ENCODE measurements around the gene PPP2R5C.

- TF ChIP-seq POLR2A (IDR thresholded peaks at IDR 0.05) (no peak), CTCF (IDR thresholded peaks at IDR 0.05) (no peak)
Measured at GRCh38 chr14:101790232-101790631, 28.7 kb downstream of the PPP2R5C start.

All from testis (tissue), 2 donors.